Activated CD4-positive, alpha-beta T cell treated with anti-CD3 and anti-CD28 coated beads, Interleukin-2, amount 10 ng/mL, durations not matched to agents 24 days and 14 days (primary cell): Measurements from ENCODE around the gene ACADS. TPM values are rescaled to one million over a fixed set of nuclear protein-coding genes. Genes with fewer than 3 reads are reported as not detected.

Source experiments
- DNase-seq: peaks from one replicate; pipeline ENCODE4 v3.0.0; 2022
- H3K27ac Mint-ChIP-seq: one replicate; pipeline ENCODE4 v1.8.0; 2022; ENCODE audit warnings: mild to moderate bottlenecking, mixed read lengths
- H3K27me3 Mint-ChIP-seq: one replicate; pipeline ENCODE4 v1.8.0; 2022; ENCODE audit warnings: mixed read lengths
- H3K36me3 Mint-ChIP-seq: one replicate; pipeline ENCODE4 v1.8.0; 2022; ENCODE audit warnings: low read depth, mild to moderate bottlenecking, mixed read lengths
- H3K4me1 Mint-ChIP-seq: one replicate; pipeline ENCODE4 v1.8.0; 2021; ENCODE audit warnings: mixed read lengths
- H3K4me3 Mint-ChIP-seq: one replicate; pipeline ENCODE4 v1.8.0; 2022; ENCODE audit warnings: mild to moderate bottlenecking, moderate library complexity, mixed read lengths
- H3K9me3 Mint-ChIP-seq: one replicate; pipeline ENCODE4 v1.8.0; 2021; ENCODE audit warnings: mixed read lengths
- intact Hi-C: fragments of 100-400 bp; cut with micrococcal nuclease; formaldehyde crosslinking; loops from one replicate; pipeline ENCODE4 v1.15.1; 2023
- total RNA-seq: library from RNA; stranded (reverse); gene quantifications from 2 replicates; pipeline ENCODE4 v1.2.3, GENCODE V29; 2022

ACADS gene
- total RNA-seq, 1 donor from 2014 or later = 11.7 TPM

DNA sequence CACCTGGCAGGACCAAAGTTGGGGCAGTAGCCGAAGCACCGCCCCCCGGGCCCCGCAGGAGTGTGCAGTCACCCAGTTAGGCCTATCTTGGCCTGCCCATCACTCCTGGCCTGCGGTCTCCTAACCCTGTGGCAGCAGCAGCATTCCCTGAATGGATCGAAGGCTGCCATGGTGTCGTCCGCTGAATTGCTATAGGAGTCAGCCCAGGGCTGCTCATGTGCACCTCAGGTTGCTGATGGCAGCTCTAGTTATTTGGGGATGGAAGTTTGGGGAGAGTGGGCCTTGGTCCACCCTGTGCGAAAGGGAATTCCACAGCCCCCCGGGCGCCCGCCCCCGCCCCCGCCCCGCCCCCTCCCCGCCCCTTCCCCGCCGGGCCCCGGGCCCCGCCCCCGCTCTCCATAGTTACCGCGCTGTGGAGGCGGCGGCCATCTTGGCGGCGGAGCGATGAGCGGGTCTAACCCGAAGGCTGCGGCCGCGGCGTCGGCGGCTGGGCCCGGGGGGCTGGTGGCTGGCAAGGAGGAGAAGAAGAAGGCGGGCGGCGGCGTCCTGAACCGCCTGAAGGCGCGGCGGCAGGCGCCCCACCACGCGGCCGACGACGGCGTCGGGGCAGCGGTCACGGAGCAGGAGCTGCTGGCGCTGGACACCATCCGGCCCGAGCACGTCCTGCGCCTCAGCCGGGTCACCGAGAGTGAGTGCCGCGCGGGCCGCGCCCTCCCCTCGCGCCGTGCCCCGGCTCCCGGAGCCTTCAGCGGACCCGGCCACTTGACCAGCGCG, 15.4 kb upstream of the ACADS start, which contains the start of gene UNC119B:
Gene UNC119B (plus strand): TSS at position 428 of the 774 bp plus-strand sequence. CDS start 17 bp downstream, at position 445.
- DNase-seq = peak; percentile 94
- intact Hi-C loops = loop anchor here (2.0 to 10.0 kb wide), 4 partner anchors 15 to 265 kb away; partner anchors contain the start of genes ACADS and HNF1A
- peaks cover 18% of the 10 kb centered on the region for H3K36me3 Mint-ChIP-seq
- no peaks in the 10 kb centered on the region for H3K9me3 Mint-ChIP-seq
- H3K4me1 Mint-ChIP-seq = peaks cover 23% of the 10 kb centered on the region
- H3K27ac Mint-ChIP-seq = peak within 1 kb of the TSS; percentile 76
- no peaks in the 10 kb centered on the region for H3K27me3 Mint-ChIP-seq
- peak within 1 kb of the TSS; percentile 84 for H3K4me3 Mint-ChIP-seq

DNA sequence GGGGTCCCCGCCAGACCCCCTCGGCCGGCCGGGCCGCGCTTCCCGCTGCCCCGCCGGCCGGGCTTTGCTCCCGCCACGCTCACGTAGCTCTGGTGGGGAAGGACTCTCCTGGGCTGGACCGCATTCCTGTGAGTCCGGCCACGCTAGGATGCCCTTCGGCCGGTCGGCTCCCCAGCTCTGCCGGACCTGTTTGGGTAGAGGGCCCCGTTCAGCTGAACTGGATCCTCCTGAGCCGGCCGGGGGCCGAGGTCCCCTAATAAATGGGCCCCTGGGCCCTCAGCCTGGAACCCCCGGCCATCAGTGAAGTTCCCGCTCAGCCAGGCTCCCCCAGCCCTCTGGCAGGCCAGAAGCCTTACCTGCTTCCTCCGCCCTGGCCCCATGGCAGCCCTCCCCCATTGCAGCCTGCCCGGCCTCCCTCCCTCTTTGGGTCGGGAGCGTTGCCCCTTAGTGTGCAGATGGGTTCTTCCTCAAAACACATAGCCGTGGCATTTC, 14.8 kb upstream of the ACADS start:
- Mint-ChIP-seq H3K36me3 (peaks cover 20% of the 10 kb centered on the region), H3K4me1 (peaks cover 23% of the 10 kb centered on the region), H3K9me3 (no peaks in the 10 kb centered on the region), H3K27me3 (no peaks in the 10 kb centered on the region), H3K27ac (peak overlapping the region; percentile 74), H3K4me3 (peak overlapping the region; percentile 83)
- peak; percentile 79 for DNase-seq
- intact Hi-C loops = loop anchor here (1.0 to 10.0 kb wide), 5 partner anchors 14 to 264 kb away; partner anchors contain the start of genes ACADS and HNF1A

- DNase-seq = peak; percentile 62
- H3K36me3 Mint-ChIP-seq = peaks cover 22% of the 10 kb centered on the region
- H3K4me3 Mint-ChIP-seq = peak overlapping the region; percentile 83
- peak overlapping the region; percentile 74 for H3K27ac Mint-ChIP-seq
- H3K4me1 Mint-ChIP-seq = peaks cover 24% of the 10 kb centered on the region
- H3K27me3 Mint-ChIP-seq = no peaks in the 10 kb centered on the region
- intact Hi-C loops = loop anchor here (1.0 to 10.0 kb wide), 5 partner anchors 13 to 263 kb away; partner anchors contain the start of genes ACADS and HNF1A
- H3K9me3 Mint-ChIP-seq = no peaks in the 10 kb centered on the region
Measured at GRCh38 chr12:120711411-120711810, 14.2 kb upstream of the ACADS start.

GRCh38 chr12:120712610-120713009, 13.0 kb upstream of the ACADS start:
- Mint-ChIP-seq H3K27me3 (no peaks in the 10 kb centered on the region), H3K4me3 (no peak overlapping the region), H3K4me1 (peaks cover 25% of the 10 kb centered on the region), H3K27ac (no peak overlapping the region), H3K9me3 (no peaks in the 10 kb centered on the region), H3K36me3 (peaks cover 28% of the 10 kb centered on the region)
- intact Hi-C loops = loop anchor here (5.0 to 10.0 kb wide), 2 partner anchors 35 to 262 kb away; partner anchors contain the start of gene HNF1A
- DNase-seq = no peak

DNA sequence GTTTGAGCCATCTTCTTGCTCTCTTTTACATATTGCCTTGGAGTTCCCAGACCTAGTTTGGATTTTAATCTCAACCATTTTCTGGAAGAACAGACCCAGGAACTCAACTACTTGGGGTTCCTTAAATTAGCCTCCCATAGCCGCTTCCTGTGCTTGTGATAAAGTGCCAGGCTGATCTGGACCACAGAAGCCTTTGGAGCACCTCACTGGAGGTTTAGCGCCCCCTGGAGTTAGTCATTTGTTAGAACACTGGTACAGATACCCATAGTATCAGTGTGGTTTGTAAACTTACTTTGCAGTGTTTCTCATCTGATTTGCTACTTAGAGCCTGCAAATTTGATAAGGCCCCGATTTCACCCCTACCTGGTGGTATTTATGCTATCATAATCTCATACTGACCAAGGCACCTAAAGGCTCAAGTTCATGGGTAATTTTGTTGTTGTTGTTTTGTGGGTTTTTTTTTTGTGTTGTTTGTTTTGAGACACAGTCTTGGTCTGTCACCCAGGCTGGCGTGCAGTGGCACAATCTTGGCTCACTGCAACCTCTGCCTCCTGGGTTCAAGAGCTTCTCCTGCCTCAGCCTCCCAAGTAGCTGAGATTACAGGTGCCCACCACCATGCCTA, 11.7 kb upstream of the ACADS start:
- H3K9me3 Mint-ChIP-seq = no peaks in the 10 kb centered on the region
- H3K4me3 Mint-ChIP-seq = peak overlapping the region; percentile 3
- peaks cover 34% of the 10 kb centered on the region for H3K4me1 Mint-ChIP-seq
- peak overlapping the region; percentile 62 for H3K27ac Mint-ChIP-seq
- peaks cover 36% of the 10 kb centered on the region for H3K36me3 Mint-ChIP-seq
- intact Hi-C loops = loop anchor here (1.0 to 10.0 kb wide), 4 partner anchors 37 to 261 kb away; partner anchors contain the start of gene HNF1A
- DNase-seq = peak; percentile 94
- no peaks in the 10 kb centered on the region for H3K27me3 Mint-ChIP-seq

- DNase-seq = no peak
- Mint-ChIP-seq H3K36me3 (peaks cover 70% of the 10 kb centered on the region), H3K27ac (no peak overlapping the region), H3K27me3 (no peaks in the 10 kb centered on the region), H3K4me1 (peaks cover 32% of the 10 kb centered on the region), H3K9me3 (no peaks in the 10 kb centered on the region), H3K4me3 (no peak overlapping the region)
- intact Hi-C loops = loop anchor here (10.0 kb wide), 1 partner anchor 257 kb away; the partner anchor contains the start of gene HNF1A
Measured at GRCh38 chr12:120718055-120718454, 7.6 kb upstream of the ACADS start.

DNA sequence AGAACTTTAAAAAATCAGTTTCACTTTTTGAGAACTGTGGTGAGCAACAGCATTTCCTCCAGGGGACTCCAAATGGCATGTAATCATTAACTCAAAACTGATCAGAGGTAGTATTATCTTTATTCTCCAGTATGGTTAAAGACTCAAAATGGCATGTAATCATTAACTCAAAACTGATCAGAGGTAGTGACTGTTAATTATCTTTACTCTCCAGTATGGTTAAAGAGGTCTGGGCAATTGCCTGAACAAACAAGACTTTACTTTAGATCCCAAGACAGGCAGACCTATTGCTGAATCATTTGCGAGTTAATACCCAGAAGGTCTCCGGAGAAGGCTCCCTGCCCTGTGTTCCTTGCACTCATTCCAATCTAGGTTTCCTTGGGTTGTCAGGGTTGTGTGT, 6.6 kb upstream of the ACADS start:
- no peak for DNase-seq
- H3K4me1 Mint-ChIP-seq = peaks cover 25% of the 10 kb centered on the region
- intact Hi-C loops = loop anchor here (10.0 kb wide), 1 partner anchor 256 kb away; the partner anchor contains the start of gene HNF1A
- peak overlapping the region; percentile 9 for H3K27ac Mint-ChIP-seq
- H3K4me3 Mint-ChIP-seq = no peak overlapping the region
- peaks cover 69% of the 10 kb centered on the region for H3K36me3 Mint-ChIP-seq
- no peaks in the 10 kb centered on the region for H3K27me3 Mint-ChIP-seq
- no peaks in the 10 kb centered on the region for H3K9me3 Mint-ChIP-seq

GRCh38 chr12:120719496-120720233, 6.0 kb upstream of the ACADS start:
- Mint-ChIP-seq H3K4me3 (no peak overlapping the region), H3K4me1 (peaks cover 26% of the 10 kb centered on the region), H3K36me3 (peaks cover 66% of the 10 kb centered on the region), H3K9me3 (no peaks in the 10 kb centered on the region), H3K27me3 (no peaks in the 10 kb centered on the region), H3K27ac (peak overlapping the region; percentile 9)
- intact Hi-C loops = loop anchor here (10.0 kb wide), 1 partner anchor 255 kb away; the partner anchor contains the start of gene HNF1A
- DNase-seq = no peak

DNA sequence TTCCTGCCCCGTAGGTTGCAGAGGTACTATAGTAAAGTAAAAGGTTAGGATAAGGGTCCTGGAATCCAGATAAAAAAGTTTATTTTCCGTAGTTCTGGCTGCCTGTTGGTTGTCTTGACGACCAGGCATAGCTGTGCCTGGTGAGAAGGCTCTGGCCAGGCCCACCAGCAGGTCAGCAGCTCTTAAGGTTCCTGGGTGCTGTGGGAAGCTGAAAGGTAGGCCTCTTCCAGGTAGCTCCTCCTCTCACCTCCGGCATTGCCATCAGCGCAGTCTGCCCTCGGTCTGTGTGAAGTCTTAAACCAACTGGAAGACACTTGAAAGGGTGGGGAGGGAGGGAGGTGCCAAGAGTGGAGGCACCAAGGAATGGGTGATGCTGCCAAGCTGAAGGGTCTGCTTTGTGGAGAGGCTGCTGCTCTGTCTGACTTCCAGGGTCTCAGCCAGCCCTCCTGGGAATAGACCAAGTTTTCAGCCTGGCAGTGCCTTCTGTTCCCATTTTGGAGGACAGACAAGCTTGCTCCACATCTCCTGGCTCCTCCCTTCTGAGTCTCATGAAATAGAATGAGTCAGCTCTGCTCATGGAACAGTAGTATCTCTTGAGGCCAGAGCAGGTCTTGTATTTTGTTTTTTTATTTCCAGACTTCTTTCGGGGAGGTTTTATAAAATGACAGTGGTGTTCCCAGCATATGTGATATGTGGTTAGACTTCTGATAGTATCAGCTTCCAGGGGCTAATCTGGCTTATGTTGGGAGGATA, 5.2 kb upstream of the ACADS start:
- Mint-ChIP-seq H3K4me1 (peaks cover 33% of the 10 kb centered on the region), H3K36me3 (peaks cover 61% of the 10 kb centered on the region), H3K27ac (no peak overlapping the region), H3K4me3 (no peak overlapping the region), H3K27me3 (no peaks in the 10 kb centered on the region), H3K9me3 (no peaks in the 10 kb centered on the region)
- DNase-seq = no peak
- intact Hi-C loops = no loop called here

GRCh38 chr12:120720987-120721801, 4.4 kb upstream of the ACADS start:
- H3K9me3 Mint-ChIP-seq = no peaks in the 10 kb centered on the region
- peaks cover 57% of the 10 kb centered on the region for H3K36me3 Mint-ChIP-seq
- H3K27ac Mint-ChIP-seq = no peak overlapping the region
- H3K4me3 Mint-ChIP-seq = no peak overlapping the region
- no peaks in the 10 kb centered on the region for H3K27me3 Mint-ChIP-seq
- peak; percentile 53 for DNase-seq
- intact Hi-C loops = no loop called here
- H3K4me1 Mint-ChIP-seq = peaks cover 36% of the 10 kb centered on the region

DNA sequence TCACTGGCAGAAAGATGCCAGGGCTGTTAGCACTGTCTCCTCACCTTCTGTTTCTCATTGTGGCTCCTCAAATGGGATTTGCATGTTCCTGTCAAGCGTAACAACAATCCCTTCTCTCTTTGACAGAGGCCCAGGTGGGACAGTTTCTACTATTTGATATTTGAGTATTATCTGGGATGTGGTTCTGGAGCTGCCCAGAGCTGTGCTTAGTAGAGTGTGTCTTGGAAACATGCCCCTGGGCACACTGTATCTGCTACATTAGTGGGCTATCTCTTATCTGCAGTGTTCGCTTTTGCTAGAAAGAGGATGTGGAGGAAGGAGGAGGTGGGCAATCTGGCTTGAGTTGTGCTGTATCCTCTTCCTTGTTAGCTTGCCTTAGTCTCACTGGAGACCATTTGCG, 3.8 kb upstream of the ACADS start:
- Mint-ChIP-seq H3K9me3 (no peaks in the 10 kb centered on the region), H3K4me3 (no peak overlapping the region), H3K4me1 (peaks cover 39% of the 10 kb centered on the region), H3K27ac (no peak overlapping the region), H3K27me3 (no peaks in the 10 kb centered on the region), H3K36me3 (peaks cover 52% of the 10 kb centered on the region)
- intact Hi-C loops = no loop called here
- no peak for DNase-seq

DNA sequence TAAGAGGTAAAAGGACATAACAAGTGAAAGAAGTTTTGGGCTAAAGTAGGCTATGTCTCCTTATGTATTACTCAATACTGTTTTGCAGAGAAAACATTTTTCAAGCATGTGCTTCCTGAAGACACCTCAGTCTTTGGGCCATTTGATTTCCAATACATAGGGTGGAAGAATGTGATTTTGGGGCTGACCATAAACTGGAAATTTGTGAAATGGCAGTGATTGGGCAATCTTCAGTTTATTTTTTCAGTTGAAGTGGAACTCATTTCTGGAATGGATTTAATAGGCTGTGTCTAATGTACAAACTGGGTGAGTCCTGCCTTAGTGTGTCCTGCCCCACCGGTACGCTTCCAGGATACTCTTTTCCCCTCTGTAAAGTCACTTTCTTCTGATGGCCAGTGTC, 2.8 kb upstream of the ACADS start:
- Mint-ChIP-seq H3K27ac (no peak overlapping the region), H3K27me3 (no peaks in the 10 kb centered on the region), H3K4me1 (peaks cover 39% of the 10 kb centered on the region), H3K4me3 (no peak overlapping the region), H3K36me3 (peaks cover 49% of the 10 kb centered on the region), H3K9me3 (no peaks in the 10 kb centered on the region)
- DNase-seq = no peak
- intact Hi-C loops = no loop called here
